ENCODE data around the gene TLR3. TPM values are rescaled to one million over a fixed set of nuclear protein-coding genes. Genes with fewer than 3 reads are reported as not detected.
A peak's percentile ranks its signal among the peaks of the same experiment; 100 is the strongest.

The TLR3 gene
- polyA plus RNA-seq, 1 donor from 2014 or later: not detected

DNA sequence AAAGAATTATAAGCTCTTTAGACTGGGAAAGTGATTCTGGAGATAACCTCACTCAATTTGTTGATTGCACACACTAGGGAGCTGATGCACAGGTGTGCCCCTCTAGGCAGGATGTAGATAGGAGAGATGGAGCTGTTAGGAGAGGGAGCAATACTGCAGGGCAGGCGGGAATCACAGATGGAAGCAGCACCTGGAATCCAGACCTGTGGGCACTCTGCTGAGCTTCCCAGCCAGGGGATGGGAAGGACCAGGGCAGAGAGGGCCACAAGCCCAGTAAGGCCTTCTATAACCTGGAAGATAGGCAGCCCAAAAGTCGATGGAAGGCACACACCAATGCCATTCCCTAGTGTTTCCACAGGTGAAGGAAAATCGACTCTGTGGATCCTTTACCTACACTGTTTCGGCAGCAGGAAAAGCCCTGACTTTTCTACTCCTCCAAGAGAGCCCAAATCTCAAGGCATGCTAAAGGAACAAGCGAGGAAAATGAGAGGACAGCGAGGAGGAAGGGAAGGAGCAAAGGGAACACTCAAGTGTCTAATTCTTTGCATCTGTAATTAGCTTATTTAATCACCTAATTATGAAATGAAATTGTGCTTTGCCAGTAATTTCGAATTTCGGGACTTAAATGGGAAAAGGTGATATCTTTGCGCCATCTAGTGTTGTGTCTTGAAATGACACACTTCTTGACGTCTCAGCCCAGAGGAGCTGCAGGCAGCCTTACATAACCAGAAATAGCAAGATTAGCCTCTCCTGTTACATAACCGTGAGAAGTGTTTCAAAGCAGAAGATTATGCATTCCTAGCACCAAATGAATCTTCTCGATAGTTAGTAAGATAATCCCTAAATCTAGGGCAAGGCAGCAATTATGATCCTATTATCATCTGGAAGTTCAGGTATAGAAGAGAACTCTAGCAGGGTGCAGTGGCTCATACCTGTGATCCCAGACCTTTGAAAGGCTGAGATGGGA, 31.0 kb upstream of the TLR3 start:
- TF ChIP-seq SMC3 (conservative IDR thresholded peaks at IDR 0.05; ENCODE audit: poor library complexity): peak; percentile 94
- no peak for TF ChIP-seq TAF1 (IDR thresholded peaks at IDR 0.05; ENCODE audit: low read depth)
- TF ChIP-seq, protein P1, sequence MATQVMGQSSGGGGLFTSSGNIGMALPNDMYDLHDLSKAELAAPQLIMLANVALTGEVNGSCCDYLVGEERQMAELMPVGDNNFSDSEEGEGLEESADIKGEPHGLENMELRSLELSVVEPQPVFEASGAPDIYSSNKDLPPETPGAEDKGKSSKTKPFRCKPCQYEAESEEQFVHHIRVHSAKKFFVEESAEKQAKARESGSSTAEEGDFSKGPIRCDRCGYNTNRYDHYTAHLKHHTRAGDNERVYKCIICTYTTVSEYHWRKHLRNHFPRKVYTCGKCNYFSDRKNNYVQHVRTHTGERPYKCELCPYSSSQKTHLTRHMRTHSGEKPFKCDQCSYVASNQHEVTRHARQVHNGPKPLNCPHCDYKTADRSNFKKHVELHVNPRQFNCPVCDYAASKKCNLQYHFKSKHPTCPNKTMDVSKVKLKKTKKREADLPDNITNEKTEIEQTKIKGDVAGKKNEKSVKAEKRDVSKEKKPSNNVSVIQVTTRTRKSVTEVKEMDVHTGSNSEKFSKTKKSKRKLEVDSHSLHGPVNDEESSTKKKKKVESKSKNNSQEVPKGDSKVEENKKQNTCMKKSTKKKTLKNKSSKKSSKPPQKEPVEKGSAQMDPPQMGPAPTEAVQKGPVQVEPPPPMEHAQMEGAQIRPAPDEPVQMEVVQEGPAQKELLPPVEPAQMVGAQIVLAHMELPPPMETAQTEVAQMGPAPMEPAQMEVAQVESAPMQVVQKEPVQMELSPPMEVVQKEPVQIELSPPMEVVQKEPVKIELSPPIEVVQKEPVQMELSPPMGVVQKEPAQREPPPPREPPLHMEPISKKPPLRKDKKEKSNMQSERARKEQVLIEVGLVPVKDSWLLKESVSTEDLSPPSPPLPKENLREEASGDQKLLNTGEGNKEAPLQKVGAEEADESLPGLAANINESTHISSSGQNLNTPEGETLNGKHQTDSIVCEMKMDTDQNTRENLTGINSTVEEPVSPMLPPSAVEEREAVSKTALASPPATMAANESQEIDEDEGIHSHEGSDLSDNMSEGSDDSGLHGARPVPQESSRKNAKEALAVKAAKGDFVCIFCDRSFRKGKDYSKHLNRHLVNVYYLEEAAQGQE (IDR thresholded peaks at IDR 0.05; ENCODE audit: borderline replicate concordance): no peak
- TF ChIP-seq, protein P2, sequence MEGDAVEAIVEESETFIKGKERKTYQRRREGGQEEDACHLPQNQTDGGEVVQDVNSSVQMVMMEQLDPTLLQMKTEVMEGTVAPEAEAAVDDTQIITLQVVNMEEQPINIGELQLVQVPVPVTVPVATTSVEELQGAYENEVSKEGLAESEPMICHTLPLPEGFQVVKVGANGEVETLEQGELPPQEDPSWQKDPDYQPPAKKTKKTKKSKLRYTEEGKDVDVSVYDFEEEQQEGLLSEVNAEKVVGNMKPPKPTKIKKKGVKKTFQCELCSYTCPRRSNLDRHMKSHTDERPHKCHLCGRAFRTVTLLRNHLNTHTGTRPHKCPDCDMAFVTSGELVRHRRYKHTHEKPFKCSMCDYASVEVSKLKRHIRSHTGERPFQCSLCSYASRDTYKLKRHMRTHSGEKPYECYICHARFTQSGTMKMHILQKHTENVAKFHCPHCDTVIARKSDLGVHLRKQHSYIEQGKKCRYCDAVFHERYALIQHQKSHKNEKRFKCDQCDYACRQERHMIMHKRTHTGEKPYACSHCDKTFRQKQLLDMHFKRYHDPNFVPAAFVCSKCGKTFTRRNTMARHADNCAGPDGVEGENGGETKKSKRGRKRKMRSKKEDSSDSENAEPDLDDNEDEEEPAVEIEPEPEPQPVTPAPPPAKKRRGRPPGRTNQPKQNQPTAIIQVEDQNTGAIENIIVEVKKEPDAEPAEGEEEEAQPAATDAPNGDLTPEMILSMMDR (IDR thresholded peaks at IDR 0.05; ENCODE audit: poor library complexity, severe bottlenecking): peak; percentile 97
- no peak for TF ChIP-seq EP300 (conservative IDR thresholded peaks at IDR 0.05; ENCODE audit: poor library complexity, severe bottlenecking)
- TF ChIP-seq POLR2AphosphoS5 (IDR thresholded peaks at IDR 0.05): no peak
- peak; percentile 98 for TF ChIP-seq RAD21 (conservative IDR thresholded peaks at IDR 0.05)
- TF ChIP-seq MXI1 (conservative IDR thresholded peaks at IDR 0.05; ENCODE audit: poor library complexity, severe bottlenecking): peak; percentile 26
- TF ChIP-seq EZH2 (IDR thresholded peaks at IDR 0.05; ENCODE audit: borderline replicate concordance, insufficient read depth, low read length, poor library complexity, severe bottlenecking): no peak
- no peaks in the 10 kb centered on the region for H3K9me2 ChIP-seq (ENCODE audit: insufficient read depth, low read length)
- peaks cover 5% of the 10 kb centered on the region for H3K9me3 ChIP-seq (ENCODE audit: low read length)
- H3K79me2 ChIP-seq (replicated peaks; ENCODE audit: insufficient read depth, low read length): no peaks in the 10 kb centered on the region
- H3K4me3 ChIP-seq (ENCODE audit: low read length): no peak overlapping the region
- no peaks in the 10 kb centered on the region for H3K36me3 ChIP-seq (ENCODE audit: insufficient read depth, low read length)
- no peak overlapping the region for H3K4me2 ChIP-seq (ENCODE audit: low read length)
- no peak overlapping the region for H2AFZ ChIP-seq (ENCODE audit: low read depth, low read length)
- H3F3A ChIP-seq (ENCODE audit: insufficient read depth, low read length, poor library complexity, severe bottlenecking): no peaks in the 10 kb centered on the region
- H3K27me3 ChIP-seq (ENCODE audit: insufficient read depth, low read depth, low read length): no peaks in the 10 kb centered on the region
- H3K27ac ChIP-seq (ENCODE audit: low read length): no peak overlapping the region
- no peak overlapping the region for H3K9ac ChIP-seq (ENCODE audit: low read length)
- no peaks in the 10 kb centered on the region for H4K20me1 ChIP-seq (ENCODE audit: insufficient read depth)

DNA sequence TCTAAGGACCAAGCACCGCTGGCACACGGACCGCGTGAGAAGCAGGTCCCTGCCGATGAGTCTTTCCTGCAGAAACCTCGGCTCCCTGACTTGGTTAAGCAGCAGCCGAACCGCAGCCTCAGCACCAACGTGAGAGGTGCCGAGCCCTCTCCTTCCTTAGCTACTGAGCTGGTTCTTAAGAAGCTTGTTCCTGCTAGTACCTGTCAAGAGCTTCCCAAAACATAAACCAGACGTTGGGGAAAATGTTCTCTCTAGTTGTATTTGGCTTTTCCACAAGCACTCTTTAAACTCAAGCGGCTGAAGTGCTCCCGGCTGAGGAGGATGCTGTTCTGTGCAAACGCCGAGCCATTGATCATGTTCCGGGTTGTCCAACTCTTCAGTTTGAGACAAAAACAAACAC, 29.3 kb upstream of the TLR3 start:
- Histone ChIP-seq H3K27ac (ENCODE audit: low read length) (no peak overlapping the region), H3K9me2 (ENCODE audit: insufficient read depth, low read length) (no peaks in the 10 kb centered on the region), H3K36me3 (ENCODE audit: insufficient read depth, low read length) (no peaks in the 10 kb centered on the region), H2AFZ (ENCODE audit: low read depth, low read length) (no peak overlapping the region), H3F3A (ENCODE audit: insufficient read depth, low read length, poor library complexity, severe bottlenecking) (no peaks in the 10 kb centered on the region), H3K9me3 (ENCODE audit: low read length) (peaks cover 5% of the 10 kb centered on the region), H3K27me3 (ENCODE audit: insufficient read depth, low read depth, low read length) (no peaks in the 10 kb centered on the region), H3K9ac (ENCODE audit: low read length) (no peak overlapping the region), H3K4me3 (ENCODE audit: low read length) (no peak overlapping the region), H3K4me2 (ENCODE audit: low read length) (no peak overlapping the region), H4K20me1 (ENCODE audit: insufficient read depth) (no peaks in the 10 kb centered on the region), H3K79me2 (replicated peaks; ENCODE audit: insufficient read depth, low read length) (no peaks in the 10 kb centered on the region)
- TF ChIP-seq, protein P2 (IDR thresholded peaks at IDR 0.05; ENCODE audit: poor library complexity, severe bottlenecking): no peak
- TF ChIP-seq RAD21 (conservative IDR thresholded peaks at IDR 0.05): no peak
- TF ChIP-seq, protein P1 (IDR thresholded peaks at IDR 0.05; ENCODE audit: borderline replicate concordance): no peak
- TF ChIP-seq EZH2 (IDR thresholded peaks at IDR 0.05; ENCODE audit: borderline replicate concordance, insufficient read depth, low read length, poor library complexity, severe bottlenecking): no peak
- no peak for TF ChIP-seq SMC3 (conservative IDR thresholded peaks at IDR 0.05; ENCODE audit: poor library complexity)
- TF ChIP-seq TAF1 (IDR thresholded peaks at IDR 0.05; ENCODE audit: low read depth): no peak
- no peak for TF ChIP-seq POLR2AphosphoS5 (IDR thresholded peaks at IDR 0.05)
- TF ChIP-seq MXI1 (conservative IDR thresholded peaks at IDR 0.05; ENCODE audit: poor library complexity, severe bottlenecking): no peak
- TF ChIP-seq EP300 (conservative IDR thresholded peaks at IDR 0.05; ENCODE audit: poor library complexity, severe bottlenecking): no peak
